Mesenchymal stem cell (in vitro differentiated cells and primary cell): ENCODE measurements around the gene SLC7A7.

Experiments
- DNase-seq: peaks from one replicate; pipeline ENCODE4 v3.0.0-alpha.2; 2013
- H2AFZ ChIP-seq: one replicate; pipeline ENCODE4 v1.6.1; 2013; ENCODE audit warnings: low read depth, mild to moderate bottlenecking, control low read depth, inconsistent platforms, low read length, moderate library complexity
- H2AK5ac ChIP-seq: 2 replicates; pipeline ENCODE4 v1.6.1; 2013; ENCODE audit warnings: low read length, moderate library complexity, mild to moderate bottlenecking, inconsistent platforms; ENCODE audit not compliant: severe bottlenecking
- H2BK120ac ChIP-seq: one replicate; pipeline ENCODE4 v1.6.1; 2013; ENCODE audit warnings: low read depth, mild to moderate bottlenecking, inconsistent platforms, low read length, moderate library complexity
- H2BK12ac ChIP-seq, 2 experiments: one replicate each; pipeline ENCODE4 v1.6.1; 2013; ENCODE audit warnings: inconsistent platforms in 2 of 2, low read length in 2 of 2, mild to moderate bottlenecking in 2 of 2, moderate library complexity in 2 of 2, control low read depth in 1 of 2
- H2BK15ac ChIP-seq: one replicate; pipeline ENCODE4 v1.6.1; 2013; ENCODE audit warnings: mild to moderate bottlenecking, low read depth, inconsistent platforms; ENCODE audit not compliant: poor library complexity, severe bottlenecking
- H2BK5ac ChIP-seq: 2 replicates; pipeline ENCODE4 v1.6.1; 2013; ENCODE audit warnings: low read depth, mild to moderate bottlenecking, low read length, control low read depth, inconsistent platforms; ENCODE audit not compliant: poor library complexity, severe bottlenecking
- H3K14ac ChIP-seq, 2 experiments: one replicate each; pipeline ENCODE4 v1.6.1; 2013; ENCODE audit warnings: inconsistent platforms in 2 of 2, low read length in 2 of 2, control low read depth in 1 of 2, mild to moderate bottlenecking in 1 of 2, moderate library complexity in 1 of 2
- H3K18ac ChIP-seq, 2 experiments: one replicate each; pipeline ENCODE4 v1.6.1; 2013; ENCODE audit warnings: inconsistent platforms in 2 of 2, low read length in 2 of 2, control low read depth in 1 of 2, low read depth in 1 of 2, mild to moderate bottlenecking in 1 of 2
- H3K23ac ChIP-seq, 2 experiments: one replicate each; pipeline ENCODE4 v1.6.1; 2013; ENCODE audit warnings: inconsistent platforms in 2 of 2, low read length in 2 of 2, mild to moderate bottlenecking in 2 of 2, moderate library complexity in 2 of 2, control low read depth in 1 of 2
- H3K27ac ChIP-seq: 2 replicates; pipeline ENCODE4 v1.5.1; 2013; ENCODE audit warnings: mild to moderate bottlenecking, moderate library complexity, low read length, control low read depth, inconsistent platforms; ENCODE audit not compliant: poor library complexity, severe bottlenecking
- H3K27me3 ChIP-seq, 2 experiments: 2 replicates each; pipeline versions ENCODE4 v1.6.1 to v1.7.0; 2013; ENCODE audit warnings: low read length in 2 of 2, mild to moderate bottlenecking in 2 of 2, moderate library complexity in 2 of 2, control low read depth in 1 of 2, inconsistent platforms in 1 of 2; ENCODE audit not compliant: control insufficient read depth in 1 of 2, insufficient read depth in 1 of 2
- H3K36me3 ChIP-seq, 2 experiments: 2 replicates each; pipeline versions ENCODE4 v1.6.1 to v1.7.0; 2013; ENCODE audit warnings: low read length in 2 of 2, control low read depth in 1 of 2, inconsistent platforms in 1 of 2, low read depth in 1 of 2, mild to moderate bottlenecking in 1 of 2; ENCODE audit not compliant: insufficient read depth in 2 of 2, control insufficient read depth in 1 of 2
- H3K4ac ChIP-seq, 2 experiments: one replicate each; pipeline ENCODE4 v1.6.1; 2013; ENCODE audit warnings: inconsistent platforms in 2 of 2, low read length in 2 of 2, mild to moderate bottlenecking in 2 of 2, moderate library complexity in 2 of 2, control low read depth in 1 of 2, low read depth in 1 of 2
- H3K4me1 ChIP-seq: 2 replicates; pipeline ENCODE4 v1.6.1; 2013; ENCODE audit warnings: low read depth, low read length, control low read depth; ENCODE audit not compliant: control insufficient read depth, insufficient read depth
- H3K4me2 ChIP-seq: 2 replicates; pipeline ENCODE4 v1.6.1; 2013; ENCODE audit warnings: low read length, mild to moderate bottlenecking, inconsistent platforms; ENCODE audit not compliant: poor library complexity, severe bottlenecking
- H3K4me3 ChIP-seq, 2 experiments: 2 replicates each; pipeline versions ENCODE4 v1.5.1 to v1.7.0; 2013; ENCODE audit warnings: low read length in 2 of 2, mild to moderate bottlenecking in 2 of 2, control low read depth in 1 of 2, low read depth in 1 of 2; ENCODE audit not compliant: insufficient read depth in 1 of 2
- H3K79me1 ChIP-seq: replicated peaks from 2 replicates; pipeline ENCODE4 v1.6.1; 2013; ENCODE audit warnings: mild to moderate bottlenecking, control low read depth, low read length, inconsistent platforms; ENCODE audit not compliant: poor library complexity, severe bottlenecking
- H3K9ac ChIP-seq: 2 replicates; pipeline ENCODE4 v1.7.0; 2013; ENCODE audit warnings: mild to moderate bottlenecking, low read length, moderate library complexity
- H3K9me3 ChIP-seq: 2 replicates; pipeline ENCODE4 v1.7.0; 2013; ENCODE audit warnings: mild to moderate bottlenecking, low read length; ENCODE audit not compliant: control insufficient read depth
- H4K8ac ChIP-seq: one replicate; pipeline ENCODE4 v1.6.1; 2013; ENCODE audit warnings: inconsistent platforms, mild to moderate bottlenecking, low read length, moderate library complexity
- H4K91ac ChIP-seq: one replicate; pipeline ENCODE4 v1.6.1; 2013; ENCODE audit warnings: mild to moderate bottlenecking, low read length, inconsistent platforms
- WGBS: methylation state at CpG from one replicate; pipeline ENCODE4 v1.1.7; 2013; ENCODE audit warnings: mixed read lengths; 5-methylcytosine and 5-hydroxymethylcytosine counted together

The SLC7A7 gene

GRCh38 chr14:22770481-22771187, 44.6 kb downstream of the SLC7A7 start:
- H3K9ac ChIP-seq, result no peak overlapping the region
- no peak overlapping the region for H2AK5ac ChIP-seq
- no peak overlapping the region for H3K4me3 ChIP-seq
- no peak overlapping the region for H4K8ac ChIP-seq
- H3K4me1 ChIP-seq, result peaks cover 2% of the 10 kb centered on the region
- H3K9me3 ChIP-seq, result no peaks in the 10 kb centered on the region
- no peaks in the 10 kb centered on the region for H3K27me3 ChIP-seq
- peaks cover 35 to 75% of the 10 kb centered on the region in 2 experiments for H3K36me3 ChIP-seq
- no peak overlapping the region for H4K91ac ChIP-seq
- no peak overlapping the region for H3K18ac ChIP-seq
- no peak overlapping the region for H2BK5ac ChIP-seq
- WGBS, result 95% methylated on average over 8 of the region's 8 CpGs
- H3K4ac ChIP-seq, result no peak overlapping the region
- no peak overlapping the region for H3K4me2 ChIP-seq
- no peak overlapping the region for H2AFZ ChIP-seq
- H3K79me1 ChIP-seq, result peaks cover 21% of the 10 kb centered on the region
- H3K23ac ChIP-seq, result no peak overlapping the region
- DNase-seq, result no peak
- no peak overlapping the region for H2BK15ac ChIP-seq
- H3K27ac ChIP-seq, result no peak overlapping the region
- H2BK12ac ChIP-seq, result no peak overlapping the region
- H2BK120ac ChIP-seq, result no peak overlapping the region
- H3K14ac ChIP-seq, result no peak overlapping the region

- Histone ChIP-seq H4K8ac (no peak overlapping the region), H2AK5ac (no peak overlapping the region), H3K4me3 (no peak overlapping the region), H3K18ac (no peak overlapping the region), H3K27ac (no peak overlapping the region), H3K9me3 (no peaks in the 10 kb centered on the region), H4K91ac (no peak overlapping the region), H2BK5ac (no peak overlapping the region), H2AFZ (no peak overlapping the region), H3K14ac (no peak overlapping the region), H3K4me2 (no peak overlapping the region), H3K4me1 (peaks cover 2% of the 10 kb centered on the region), H3K23ac (no peak overlapping the region), H3K27me3 (no peaks in the 10 kb centered on the region), H3K9ac (no peak overlapping the region), H3K4ac (no peak overlapping the region), H2BK12ac (no peak overlapping the region), H3K36me3 (peaks cover 35 to 63% of the 10 kb centered on the region in 2 experiments), H2BK120ac (no peak overlapping the region), H2BK15ac (no peak overlapping the region), H3K79me1 (peaks cover 21% of the 10 kb centered on the region)
- DNase-seq, result no peak
- 90% methylated on average over 2 of the region's 2 CpGs for WGBS
These were observed 45.9 kb downstream of the SLC7A7 start for GRCh38 chr14:22769369-22769768.

GRCh38 chr14:22768947-22769346, 46.3 kb downstream of the SLC7A7 start:
- H3K36me3 ChIP-seq, result peaks cover 32 to 58% of the 10 kb centered on the region in 2 experiments
- no peak overlapping the region for H2BK12ac ChIP-seq
- H3K18ac ChIP-seq, result no peak overlapping the region
- H3K9ac ChIP-seq, result no peak overlapping the region
- H2AK5ac ChIP-seq, result no peak overlapping the region
- H3K14ac ChIP-seq, result no peak overlapping the region
- no peak overlapping the region for H3K4me2 ChIP-seq
- DNase-seq, result no peak
- no peak overlapping the region for H3K23ac ChIP-seq
- H3K9me3 ChIP-seq, result no peaks in the 10 kb centered on the region
- no peak overlapping the region for H3K27ac ChIP-seq
- no peaks in the 10 kb centered on the region for H3K27me3 ChIP-seq
- no peak overlapping the region for H2AFZ ChIP-seq
- no peak overlapping the region for H3K4ac ChIP-seq
- H2BK120ac ChIP-seq, result no peak overlapping the region
- no peak overlapping the region for H2BK15ac ChIP-seq
- H3K4me1 ChIP-seq, result peaks cover 2% of the 10 kb centered on the region
- no peak overlapping the region for H4K91ac ChIP-seq
- peaks cover 21% of the 10 kb centered on the region for H3K79me1 ChIP-seq
- no peak overlapping the region for H4K8ac ChIP-seq
- H3K4me3 ChIP-seq, result no peak overlapping the region
- 100% methylated on average over 3 of the region's 4 CpGs for WGBS
- H2BK5ac ChIP-seq, result no peak overlapping the region

- H3K27me3 ChIP-seq, result no peaks in the 10 kb centered on the region
- H2AK5ac ChIP-seq, result no peak overlapping the region
- no peak for DNase-seq
- no peak overlapping the region for H3K18ac ChIP-seq
- peak overlapping the region; percentile 72 for H3K4me2 ChIP-seq
- peak overlapping the region; percentile 98 for H3K9ac ChIP-seq
- no peak overlapping the region for H2BK5ac ChIP-seq
- whole genome bisulfite sequencing, result 12% methylated on average over 5 of the region's 6 CpGs
- no peak overlapping the region for H3K4ac ChIP-seq
- H3K27ac ChIP-seq, result no peak overlapping the region
- no peak overlapping the region for H3K23ac ChIP-seq
- H3K14ac ChIP-seq, result no peak overlapping the region
- peaks cover 2% of the 10 kb centered on the region for H3K4me1 ChIP-seq
- H3K79me1 ChIP-seq, result peaks cover 18% of the 10 kb centered on the region
- H2BK15ac ChIP-seq, result no peak overlapping the region
- H2BK12ac ChIP-seq, result no peak overlapping the region
- H3K36me3 ChIP-seq, result peaks cover 21 to 42% of the 10 kb centered on the region in 2 experiments
- H2AFZ ChIP-seq, result peak overlapping the region; percentile 85
- no peak overlapping the region for H2BK120ac ChIP-seq
- H3K4me3 ChIP-seq, result peak overlapping the region; percentile 95 to 99
- peaks cover 11% of the 10 kb centered on the region for H3K9me3 ChIP-seq
- no peak overlapping the region for H4K91ac ChIP-seq
- H4K8ac ChIP-seq, result no peak overlapping the region
These were observed 48.0 kb downstream of the SLC7A7 start for GRCh38 chr14:22767323-22767589.
